Endothelial cell of umbilical vein (primary cell): ENCODE data around the gene PAX9.
A peak's percentile ranks its signal among the peaks of the same experiment; 100 is the strongest.

ENCODE experiments used
- EZH2 ChIP-seq: IDR thresholded peaks from 2 replicates; pipeline ENCODE4 v1.6.1; 2012; ENCODE audit warnings: borderline replicate concordance, low read depth, mild to moderate bottlenecking, moderate library complexity, low read length, inconsistent platforms; ENCODE audit not compliant: severe bottlenecking
- FOS ChIP-seq: IDR thresholded peaks from 2 replicates; pipeline ENCODE4 v1.6.1; 2011; ENCODE audit warnings: mild to moderate bottlenecking, low read length, moderate library complexity, borderline replicate concordance; ENCODE audit not compliant: insufficient read depth
- JUN ChIP-seq: IDR thresholded peaks from 2 replicates; pipeline ENCODE4 v1.6.1; 2011; ENCODE audit warnings: borderline replicate concordance, low read depth; ENCODE audit not compliant: insufficient read length, insufficient read depth
- POLR2A ChIP-seq: IDR thresholded peaks from 2 replicates; pipeline ENCODE4 v1.6.1; 2012; ENCODE audit warnings: low read depth, mild to moderate bottlenecking, control low read depth, low read length
- POLR2AphosphoS5 ChIP-seq: IDR thresholded peaks from 2 replicates; pipeline ENCODE4 v1.6.1; 2012; ENCODE audit warnings: low read depth, mild to moderate bottlenecking, control low read depth, low read length, moderate library complexity; ENCODE audit not compliant: insufficient read depth
- TF ChIP-seq, protein P1 (sequence below), 2 donors: IDR thresholded peaks; 1 replicate in 1 of 2; 2 replicates in 1 of 2; pipeline ENCODE4 v1.5.1; 2011; ENCODE audit warnings: low read length in 2 of 2, mild to moderate bottlenecking in 2 of 2, moderate library complexity in 2 of 2, control low read depth in 1 of 2, inconsistent platforms in 1 of 2, low read depth in 1 of 2; ENCODE audit not compliant: insufficient read depth in 1 of 2; ENCODE audit errors: extremely low read depth in 1 of 2
- TF ChIP-seq, protein P2 (sequence below): IDR thresholded peaks from 2 replicates; pipeline ENCODE4 v1.6.1; 2011; ENCODE audit not compliant: insufficient read depth, insufficient read length

DNA sequence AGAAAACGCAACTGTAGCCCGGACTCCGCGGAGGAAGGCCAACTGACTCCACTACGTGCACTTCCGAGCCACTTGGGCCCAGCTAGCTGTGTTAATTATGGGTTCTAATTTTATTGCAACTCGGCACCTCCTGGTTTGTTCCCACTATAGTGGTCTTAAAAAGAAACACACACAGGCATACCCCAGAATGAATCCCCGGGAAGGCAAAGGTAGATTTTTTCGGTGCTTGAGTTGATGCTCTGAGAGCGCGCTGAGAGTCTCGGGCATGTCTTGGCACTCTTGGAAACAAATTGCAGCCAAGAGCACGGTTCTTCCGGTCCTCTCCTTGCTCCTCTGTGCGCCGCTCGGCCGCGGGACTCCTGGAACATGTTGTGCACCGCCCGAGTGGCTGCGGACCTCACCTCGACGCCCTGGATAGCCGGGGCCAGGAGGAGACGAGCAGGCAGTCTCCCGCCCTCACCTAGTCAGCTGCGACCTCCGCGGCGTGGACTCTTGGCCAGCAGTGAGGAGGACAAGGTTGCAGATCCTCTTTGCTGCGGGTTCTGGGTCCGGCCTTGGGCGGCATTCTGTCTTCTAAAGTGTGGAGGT is 6.8 kb upstream of the PAX9 start:
- TF ChIP-seq, protein P1, sequence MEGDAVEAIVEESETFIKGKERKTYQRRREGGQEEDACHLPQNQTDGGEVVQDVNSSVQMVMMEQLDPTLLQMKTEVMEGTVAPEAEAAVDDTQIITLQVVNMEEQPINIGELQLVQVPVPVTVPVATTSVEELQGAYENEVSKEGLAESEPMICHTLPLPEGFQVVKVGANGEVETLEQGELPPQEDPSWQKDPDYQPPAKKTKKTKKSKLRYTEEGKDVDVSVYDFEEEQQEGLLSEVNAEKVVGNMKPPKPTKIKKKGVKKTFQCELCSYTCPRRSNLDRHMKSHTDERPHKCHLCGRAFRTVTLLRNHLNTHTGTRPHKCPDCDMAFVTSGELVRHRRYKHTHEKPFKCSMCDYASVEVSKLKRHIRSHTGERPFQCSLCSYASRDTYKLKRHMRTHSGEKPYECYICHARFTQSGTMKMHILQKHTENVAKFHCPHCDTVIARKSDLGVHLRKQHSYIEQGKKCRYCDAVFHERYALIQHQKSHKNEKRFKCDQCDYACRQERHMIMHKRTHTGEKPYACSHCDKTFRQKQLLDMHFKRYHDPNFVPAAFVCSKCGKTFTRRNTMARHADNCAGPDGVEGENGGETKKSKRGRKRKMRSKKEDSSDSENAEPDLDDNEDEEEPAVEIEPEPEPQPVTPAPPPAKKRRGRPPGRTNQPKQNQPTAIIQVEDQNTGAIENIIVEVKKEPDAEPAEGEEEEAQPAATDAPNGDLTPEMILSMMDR (IDR thresholded peaks at IDR 0.05; ENCODE audit: extremely low read depth in 1 of 2, insufficient read depth in 1 of 2, low read depth in 1 of 2, low read length in 2 of 2): no peak
- TF ChIP-seq, protein P2, sequence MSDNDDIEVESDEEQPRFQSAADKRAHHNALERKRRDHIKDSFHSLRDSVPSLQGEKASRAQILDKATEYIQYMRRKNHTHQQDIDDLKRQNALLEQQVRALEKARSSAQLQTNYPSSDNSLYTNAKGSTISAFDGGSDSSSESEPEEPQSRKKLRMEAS: no peak
- peak; percentile 69 for TF ChIP-seq EZH2
- TF ChIP-seq POLR2A: no peak
- no peak for TF ChIP-seq JUN
- no peak for TF ChIP-seq POLR2AphosphoS5
- TF ChIP-seq FOS: no peak
